ENCODE results near the gene ZNF678. TPM values are rescaled to one million over a fixed set of nuclear protein-coding genes. Genes with fewer than 3 reads are reported as not detected.

Gene ZNF678
- total RNA-seq, 2 donors from 2014 or later, result 7.1 to 10.6 TPM

GRCh38 chr1:227568593-227568992 is 5.2 kb downstream of the ZNF678 start:
- no peak for ATAC-seq (ENCODE audit: insufficient number of reproducible peaks, low FRiP score, low read depth)
- TF ChIP-seq CTCF (IDR thresholded peaks at IDR 0.05), result no peak
- H3K4me3 ChIP-seq, result no peak overlapping the region
- H3K4me1 ChIP-seq (ENCODE audit: control insufficient read depth in 1 of 2, low read depth in 2 of 2), result peaks cover 3 to 6% of the 10 kb centered on the region in 2 donors
- no peaks in the 10 kb centered on the region for H3K27me3 ChIP-seq (replicated peaks; ENCODE audit: insufficient read depth)
- DNase-seq (ENCODE audit: low spot score), result no peak
- H3K36me3 ChIP-seq, result no peaks in the 10 kb centered on the region
- H3K27ac ChIP-seq, result no peak overlapping the region
- H3K9me3 ChIP-seq, result no peaks in the 10 kb centered on the region

- no peaks in the 10 kb centered on the region for H3K4me1 ChIP-seq (ENCODE audit: control insufficient read depth in 1 of 2, low read depth in 2 of 2)
- H3K4me3 ChIP-seq, result no peak overlapping the region
- H3K9me3 ChIP-seq, result peaks cover 9% of the 10 kb centered on the region
- ATAC-seq (ENCODE audit: insufficient number of reproducible peaks, low FRiP score, low read depth) (no peak), DNase-seq (ENCODE audit: low spot score) (no peak)
- no peaks in the 10 kb centered on the region for H3K27me3 ChIP-seq (replicated peaks; ENCODE audit: insufficient read depth)
- H3K36me3 ChIP-seq, result no peaks in the 10 kb centered on the region
- H3K27ac ChIP-seq, result no peak overlapping the region
- TF ChIP-seq CTCF (IDR thresholded peaks at IDR 0.05), result no peak
These were observed 9.4 kb downstream of the ZNF678 start for GRCh38 chr1:227572752-227573151.

- DNase-seq (ENCODE audit: low spot score) (no peak), ATAC-seq (ENCODE audit: insufficient number of reproducible peaks, low FRiP score, low read depth) (no peak)
- Histone ChIP-seq H3K27me3 (replicated peaks; ENCODE audit: insufficient read depth) (no peaks in the 10 kb centered on the region), H3K36me3 (no peaks in the 10 kb centered on the region), H3K9me3 (peaks cover 9% of the 10 kb centered on the region), H3K4me1 (ENCODE audit: control insufficient read depth in 1 of 2, low read depth in 2 of 2) (no peaks in the 10 kb centered on the region), H3K27ac (no peak overlapping the region), H3K4me3 (no peak overlapping the region)
- no peak for TF ChIP-seq CTCF (IDR thresholded peaks at IDR 0.05)
These were observed 11.6 kb downstream of the ZNF678 start for GRCh38 chr1:227574926-227575325.

GRCh38 chr1:227576189-227576588 is 12.8 kb downstream of the ZNF678 start:
- TF ChIP-seq CTCF (IDR thresholded peaks at IDR 0.05), result no peak
- ATAC-seq (ENCODE audit: insufficient number of reproducible peaks, low FRiP score, low read depth), result no peak

GRCh38 chr1:227577500-227577899 is 14.1 kb downstream of the ZNF678 start:
- Histone ChIP-seq H3K4me3 (no peak overlapping the region), H3K27ac (no peak overlapping the region), H3K27me3 (replicated peaks; ENCODE audit: insufficient read depth) (no peaks in the 10 kb centered on the region), H3K36me3 (no peaks in the 10 kb centered on the region), H3K9me3 (peaks cover 9% of the 10 kb centered on the region), H3K4me1 (ENCODE audit: control insufficient read depth in 1 of 2, low read depth in 2 of 2) (no peaks in the 10 kb centered on the region)
- no peak for ATAC-seq (ENCODE audit: insufficient number of reproducible peaks, low FRiP score, low read depth)
- no peak for TF ChIP-seq CTCF (IDR thresholded peaks at IDR 0.05)
- no peak for DNase-seq (ENCODE audit: low spot score)

More at GRCh38 chr1:227576189-227576588, 12.8 kb downstream of the ZNF678 start:
- no peak overlapping the region for H3K4me3 ChIP-seq
- H3K9me3 ChIP-seq, result peaks cover 9% of the 10 kb centered on the region
- H3K27ac ChIP-seq, result no peak overlapping the region
- DNase-seq (ENCODE audit: low spot score), result no peak
- H3K27me3 ChIP-seq (replicated peaks; ENCODE audit: insufficient read depth), result no peaks in the 10 kb centered on the region
- H3K36me3 ChIP-seq, result no peaks in the 10 kb centered on the region
- no peaks in the 10 kb centered on the region for H3K4me1 ChIP-seq (ENCODE audit: control insufficient read depth in 1 of 2, low read depth in 2 of 2)
